Skeletal muscle cell (primary cell): Measurements from ENCODE around the gene ZNF490.
"Not testable (repeated sequence)": the region's sequence is repeated elsewhere in the genome, so short reads cannot be mapped to it uniquely, and the experiment has no call there.

Source experiments
- DNase-seq: peaks from one replicate; pipeline ENCODE4 v3.0.0-alpha.2; 2010; ENCODE audit warnings: low read depth
- H3K4me3 ChIP-seq: 2 replicates; pipeline ENCODE4 v1.5.1; 2011; ENCODE audit warnings: low read depth, mild to moderate bottlenecking, control low read depth, low read length, moderate library complexity

ZNF490 gene

GRCh38 chr19:12626958-12627357 is 16.3 kb upstream of the ZNF490 start:
- no peak for DNase-seq
- H3K4me3 ChIP-seq: no peak overlapping the region

GRCh38 chr19:12623361-12624031 is 12.9 kb upstream of the ZNF490 start:
- no peak for DNase-seq
- no peak overlapping the region for H3K4me3 ChIP-seq

- not testable (repeated sequence) for H3K4me3 ChIP-seq, DNase-seq
Measured at GRCh38 chr19:12621253-12622024, 10.8 kb upstream of the ZNF490 start.

GRCh38 chr19:12617646-12618045 is 7.0 kb upstream of the ZNF490 start:
- DNase-seq: no peak
- H3K4me3 ChIP-seq: no peak overlapping the region

GRCh38 chr19:12611361-12611699 is 717 bp upstream of the ZNF490 start:
- peak overlapping the region; percentile 90 for H3K4me3 ChIP-seq
- peak; percentile 27 for DNase-seq

- no peak overlapping the region for H3K4me3 ChIP-seq
- DNase-seq: no peak
Measured at GRCh38 chr19:12607631-12608030, 3.0 kb downstream of the ZNF490 start.

- DNase-seq: no peak
- no peak overlapping the region for H3K4me3 ChIP-seq
Measured at GRCh38 chr19:12606796-12607195, 3.8 kb downstream of the ZNF490 start.

GRCh38 chr19:12603714-12604113 is 6.9 kb downstream of the ZNF490 start:
- no peak overlapping the region for H3K4me3 ChIP-seq
- DNase-seq: no peak

- H3K4me3 ChIP-seq: no peak overlapping the region
- DNase-seq: no peak
Measured at GRCh38 chr19:12597594-12597993, 13.0 kb downstream of the ZNF490 start.

GRCh38 chr19:12596927-12597548 is 13.6 kb downstream of the ZNF490 start:
- DNase-seq: no peak
- H3K4me3 ChIP-seq: no peak overlapping the region

GRCh38 chr19:12596485-12596884 is 14.1 kb downstream of the ZNF490 start:
- no peak overlapping the region for H3K4me3 ChIP-seq
- no peak for DNase-seq

GRCh38 chr19:12581100-12581499 is 29.5 kb downstream of the ZNF490 start:
- no peak overlapping the region for H3K4me3 ChIP-seq
- DNase-seq: no peak

- DNase-seq: no peak
- H3K4me3 ChIP-seq: no peak overlapping the region
Measured at GRCh38 chr19:12580180-12580694, 30.4 kb downstream of the ZNF490 start.

- DNase-seq: no peak
- no peak overlapping the region for H3K4me3 ChIP-seq
Measured at GRCh38 chr19:12578641-12579040, 32.0 kb downstream of the ZNF490 start.

- DNase-seq: no peak
- no peak overlapping the region for H3K4me3 ChIP-seq
Measured at GRCh38 chr19:12574036-12574435, 36.6 kb downstream of the ZNF490 start.

- no peak for DNase-seq
- no peak overlapping the region for H3K4me3 ChIP-seq
Measured at GRCh38 chr19:12567951-12568350, 42.7 kb downstream of the ZNF490 start.

GRCh38 chr19:12566380-12566779 is 44.2 kb downstream of the ZNF490 start:
- not testable (repeated sequence) for DNase-seq, H3K4me3 ChIP-seq

GRCh38 chr19:12564016-12564664 is 46.5 kb downstream of the ZNF490 start:
- no peak overlapping the region for H3K4me3 ChIP-seq
- DNase-seq: peak; percentile 46

- DNase-seq: no peak
- H3K4me3 ChIP-seq: no peak overlapping the region
Measured at GRCh38 chr19:12555456-12555930, 55.1 kb downstream of the ZNF490 start.
